ENCODE data around the gene EXD3. TPM values are rescaled to one million over a fixed set of nuclear protein-coding genes. Genes with fewer than 3 reads are reported as not detected.

Gene EXD3
- total and polyA plus RNA-seq, 2 of the 13 experiments (the other 11 are each of a cell fraction or from before 2014, with no cell fraction given) = 2.7 to 4.8 TPM

- TF ChIP-seq ZNF687 (CRISPR knock-in tag; IDR thresholded peaks at IDR 0.05) (peak; percentile 84), JUNB (CRISPR knock-in tag; IDR thresholded peaks at IDR 0.05; ENCODE audit: borderline replicate concordance) (no peak), NFIC (IDR thresholded peaks at IDR 0.05; ENCODE audit: low read length) (no peak), HOXA9 (CRISPR knock-in tag; IDR thresholded peaks at IDR 0.05; ENCODE audit: borderline replicate concordance) (0 out of 2 replicates have a peak, but pooled peaks have one; percentile 12), DRAP1 (CRISPR knock-in tag; IDR thresholded peaks at IDR 0.05) (no peak), ZBTB46 (CRISPR knock-in tag; IDR thresholded peaks at IDR 0.05; ENCODE audit: borderline replicate concordance) (no peak), EEA1 (CRISPR knock-in tag; IDR thresholded peaks at IDR 0.05; ENCODE audit: borderline replicate concordance) (peak; percentile 41; the same call in 1 of the 2 replicates), KDM5B (CRISPR knock-in tag; IDR thresholded peaks at IDR 0.05; ENCODE audit: borderline replicate concordance) (peak; percentile 7; the same call in 1 of the 2 replicates), ZNF256 (CRISPR knock-in tag; conservative IDR thresholded peaks at IDR 0.05) (no peak), THAP7 (CRISPR knock-in tag; IDR thresholded peaks at IDR 0.05) (no peak), NAIF1 (CRISPR knock-in tag; IDR thresholded peaks at IDR 0.05; ENCODE audit: borderline replicate concordance) (no peak), RBM22 (optimal IDR thresholded peaks at IDR 0.05; ENCODE audit: low read length) (no peak), ZBTB25 (CRISPR knock-in tag; IDR thresholded peaks at IDR 0.05) (no peak), ATM (IDR thresholded peaks at IDR 0.05; ENCODE audit: borderline replicate concordance) (no peak), ZNF768 (CRISPR knock-in tag; IDR thresholded peaks at IDR 0.05) (no peak; the same call in 1 of the 2 replicates), NPAS2 (CRISPR knock-in tag; IDR thresholded peaks at IDR 0.05; ENCODE audit: borderline replicate concordance) (no peak), SNAI1 (CRISPR knock-in tag; IDR thresholded peaks at IDR 0.05; ENCODE audit: borderline replicate concordance) (no peak), ZBTB26 (CRISPR knock-in tag; IDR thresholded peaks at IDR 0.05; ENCODE audit: borderline replicate concordance) (no peak)
Observed at GRCh38 chr9:137301081-137301947, 121.6 kb downstream of the EXD3 start (continued).
